ENCODE measurements around the gene LCMT1. TPM values are rescaled to one million over a fixed set of nuclear protein-coding genes. Genes with fewer than 3 reads are reported as not detected.
A peak's percentile ranks its signal among the peaks of the same experiment; 100 is the strongest.

LCMT1 gene
- polyA plus RNA-seq, 3 donors = 27.2 to 34.2 (median 33.1) TPM

DNA sequence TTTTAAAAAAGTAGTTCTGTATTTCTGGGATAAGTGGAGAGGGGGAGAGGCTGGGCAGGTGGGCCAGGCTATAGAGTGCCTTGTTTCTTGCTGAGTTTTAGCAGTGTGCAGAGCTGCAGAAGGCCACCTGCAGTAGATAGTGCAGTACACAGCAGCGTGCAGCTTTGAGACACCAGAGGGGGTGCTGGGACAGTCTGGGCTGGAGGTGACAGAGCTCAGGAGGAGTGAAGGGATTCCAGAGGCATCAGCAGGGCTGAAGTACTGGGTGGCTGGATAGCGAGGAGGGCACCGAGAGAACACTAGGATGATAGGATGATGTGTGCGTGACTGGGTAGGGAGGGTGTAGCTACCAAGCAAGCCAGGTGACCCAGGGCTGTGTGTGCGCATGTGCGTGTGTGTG, 26.6 kb downstream of the LCMT1 start:
- no peaks in the 10 kb centered on the region for H3K9me3 ChIP-seq (replicated peaks in 1 of 2; ENCODE audit: control insufficient read depth in 1 of 2, insufficient read depth in 1 of 2, low read length in 2 of 2)
- TF ChIP-seq, protein P1, sequence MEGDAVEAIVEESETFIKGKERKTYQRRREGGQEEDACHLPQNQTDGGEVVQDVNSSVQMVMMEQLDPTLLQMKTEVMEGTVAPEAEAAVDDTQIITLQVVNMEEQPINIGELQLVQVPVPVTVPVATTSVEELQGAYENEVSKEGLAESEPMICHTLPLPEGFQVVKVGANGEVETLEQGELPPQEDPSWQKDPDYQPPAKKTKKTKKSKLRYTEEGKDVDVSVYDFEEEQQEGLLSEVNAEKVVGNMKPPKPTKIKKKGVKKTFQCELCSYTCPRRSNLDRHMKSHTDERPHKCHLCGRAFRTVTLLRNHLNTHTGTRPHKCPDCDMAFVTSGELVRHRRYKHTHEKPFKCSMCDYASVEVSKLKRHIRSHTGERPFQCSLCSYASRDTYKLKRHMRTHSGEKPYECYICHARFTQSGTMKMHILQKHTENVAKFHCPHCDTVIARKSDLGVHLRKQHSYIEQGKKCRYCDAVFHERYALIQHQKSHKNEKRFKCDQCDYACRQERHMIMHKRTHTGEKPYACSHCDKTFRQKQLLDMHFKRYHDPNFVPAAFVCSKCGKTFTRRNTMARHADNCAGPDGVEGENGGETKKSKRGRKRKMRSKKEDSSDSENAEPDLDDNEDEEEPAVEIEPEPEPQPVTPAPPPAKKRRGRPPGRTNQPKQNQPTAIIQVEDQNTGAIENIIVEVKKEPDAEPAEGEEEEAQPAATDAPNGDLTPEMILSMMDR (IDR thresholded peaks at IDR 0.05) = no peak
- H2AFZ ChIP-seq (ENCODE audit: insufficient read depth, low read depth, low read length, poor library complexity, severe bottlenecking) = no peak overlapping the region
- no peak overlapping the region for H3K4me3 ChIP-seq (replicated peaks in 1 of 3; ENCODE audit: low read depth in 2 of 3, low read length in 3 of 3)
- no peak overlapping the region for H3K4me2 ChIP-seq (replicated peaks; ENCODE audit: extremely low read depth, low read length, poor library complexity, severe bottlenecking)
- Mint-ChIP-seq H3K9me3 (no peaks in the 10 kb centered on the region), H3K4me3 (no peak overlapping the region), H3K27me3 (ENCODE audit: low read depth in 3 of 3) (peaks cover 0 to 4% (median 0%) of the 10 kb centered on the region in 3 donors), H3K27ac (peak overlapping the region in 2 of 7 donors; percentile 33 to 81), H3K4me1 (peaks cover 11% of the 10 kb centered on the region), H3K36me3 (peaks cover 68 to 86% of the 10 kb centered on the region in 2 donors)
- no peak overlapping the region for H3K9ac ChIP-seq (ENCODE audit: insufficient read depth, low read length, poor library complexity, severe bottlenecking)
- H3K4me1 ChIP-seq (ENCODE audit: control insufficient read depth in 1 of 2, insufficient read depth in 2 of 2, low read length in 2 of 2) = peaks cover 14 to 17% of the 10 kb centered on the region in 2 donors
- no peaks in the 10 kb centered on the region for H3K79me2 ChIP-seq (ENCODE audit: insufficient read depth, low read length)
- H3K36me3 ChIP-seq (replicated peaks in 1 of 2; ENCODE audit: control insufficient read depth in 1 of 2, insufficient read depth in 2 of 2, low read length in 2 of 2) = peaks cover 39 to 92% of the 10 kb centered on the region in 2 donors
- intact Hi-C loops (cut with micrococcal nuclease) = no loop called here
- no peak for DNase-seq
- H4K20me1 ChIP-seq (ENCODE audit: insufficient read depth, low read length) = no peaks in the 10 kb centered on the region
- no peaks in the 10 kb centered on the region for H3K27me3 ChIP-seq (ENCODE audit: control insufficient read depth in 2 of 2, insufficient read depth in 2 of 2, low read length in 2 of 2)
- no peak overlapping the region for H3K27ac ChIP-seq (ENCODE audit: low read depth in 1 of 2, low read length in 2 of 2)
- WGBS (ENCODE audit: insufficient coverage) = 100% methylated on average over 4 of the region's 6 CpGs

DNA sequence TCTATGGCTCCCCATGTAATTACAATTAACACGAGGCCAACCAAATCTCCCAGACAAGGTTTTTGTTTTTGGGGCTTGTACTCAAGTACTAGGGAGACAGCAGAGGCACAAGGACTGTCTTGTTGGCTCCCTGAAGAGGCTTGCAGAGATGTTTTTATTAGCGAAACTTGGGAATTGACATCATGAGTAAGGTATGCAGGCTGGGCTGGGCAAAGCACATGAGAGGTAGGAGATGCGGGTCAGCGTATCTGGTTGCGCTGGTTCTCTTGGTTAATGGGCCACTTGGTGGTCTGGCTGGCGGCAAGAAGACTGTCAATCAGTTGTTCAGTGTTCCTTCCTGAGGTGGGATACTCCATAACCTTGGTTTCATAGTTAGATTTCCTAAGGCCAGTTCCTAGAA, 28.9 kb downstream of the LCMT1 start:
- Histone ChIP-seq H2AFZ (ENCODE audit: insufficient read depth, low read depth, low read length, poor library complexity, severe bottlenecking) (no peak overlapping the region), H3K4me1 (ENCODE audit: control insufficient read depth in 1 of 2, insufficient read depth in 2 of 2, low read length in 2 of 2) (no peaks in the 10 kb centered on the region), H4K20me1 (ENCODE audit: insufficient read depth, low read length) (no peaks in the 10 kb centered on the region), H3K9me3 (replicated peaks in 1 of 2; ENCODE audit: control insufficient read depth in 1 of 2, insufficient read depth in 1 of 2, low read length in 2 of 2) (no peaks in the 10 kb centered on the region), H3K36me3 (replicated peaks in 1 of 2; ENCODE audit: control insufficient read depth in 1 of 2, insufficient read depth in 2 of 2, low read length in 2 of 2) (peaks cover 45 to 100% of the 10 kb centered on the region in 2 donors), H3K4me2 (replicated peaks; ENCODE audit: extremely low read depth, low read length, poor library complexity, severe bottlenecking) (no peak overlapping the region), H3K27ac (ENCODE audit: low read depth in 1 of 2, low read length in 2 of 2) (no peak overlapping the region), H3K9ac (ENCODE audit: insufficient read depth, low read length, poor library complexity, severe bottlenecking) (no peak overlapping the region), H3K4me3 (replicated peaks in 1 of 3; ENCODE audit: low read depth in 2 of 3, low read length in 3 of 3) (no peak overlapping the region), H3K79me2 (ENCODE audit: insufficient read depth, low read length) (no peaks in the 10 kb centered on the region), H3K27me3 (ENCODE audit: control insufficient read depth in 2 of 2, insufficient read depth in 2 of 2, low read length in 2 of 2) (no peaks in the 10 kb centered on the region)
- no peaks in the 10 kb centered on the region for H3K4me1 Mint-ChIP-seq
- intact Hi-C loops (cut with micrococcal nuclease) = no loop called here
- H3K4me3 Mint-ChIP-seq = no peak overlapping the region
- no peaks in the 10 kb centered on the region for H3K9me3 Mint-ChIP-seq
- DNase-seq = no peak
- H3K36me3 Mint-ChIP-seq = peaks cover 64 to 84% of the 10 kb centered on the region in 2 donors
- no peak overlapping the region for H3K27ac Mint-ChIP-seq
- H3K27me3 Mint-ChIP-seq (ENCODE audit: low read depth in 3 of 3) = peaks cover 0 to 4% (median 0%) of the 10 kb centered on the region in 3 donors
- TF ChIP-seq, protein P1 (IDR thresholded peaks at IDR 0.05) = no peak
- 100% methylated on average over 5 of the region's 6 CpGs for WGBS (ENCODE audit: insufficient coverage)

Data from CD14-positive monocyte (primary cell).